K562 (cell line): ENCODE measurements around the gene FAM171A1. TPM values are rescaled to one million over a fixed set of nuclear protein-coding genes. Genes with fewer than 3 reads are reported as not detected.

Experiments
- CHCHD3 ChIP-seq: fragments of 250-450 bp; sonication (Bioruptor Pico); IDR thresholded peaks from 2 replicates; pipeline ENCODE4 v2.1.2; 2022; ENCODE audit warnings: mild to moderate bottlenecking
- CTCF ChIP-seq, 3 experiments: IDR thresholded peaks in 2 of 3; conservative IDR thresholded peaks in 1 of 3; 2 replicates each; pipeline ENCODE4 v1.5.1; 2011 to 2012; ENCODE audit warnings: low read length in 3 of 3, mild to moderate bottlenecking in 3 of 3, control low read depth in 2 of 3, improper control_type of control experiment in 1 of 3, inconsistent platforms in 1 of 3, low read depth in 1 of 3, mixed read lengths in 1 of 3, moderate library complexity in 1 of 3; ENCODE audit not compliant: insufficient read depth in 2 of 3
- ERF ChIP-seq: fragments of 450-650 bp; formaldehyde crosslinking; IDR thresholded peaks from 2 replicates; pipeline ENCODE4 v1.4.0; 2020; ENCODE audit warnings: mild to moderate bottlenecking, mixed read lengths
- ETV6 ChIP-seq, 3 experiments: fragments of 150-350 bp in 1 of 3; sonication (generic) in 1 of 3; formaldehyde crosslinking in 1 of 3; IDR thresholded peaks; 2 replicates each; pipeline versions ENCODE4 v1.6.1 to v1.8.0; 2014 to 2022; ENCODE audit warnings: borderline replicate concordance in 2 of 3, low read depth in 2 of 3, antibody characterized with exemption in 1 of 3, low read length in 1 of 3, mild to moderate bottlenecking in 1 of 3, missing genetic modification reagents in 1 of 3
- JUND ChIP-seq, 2 experiments: IDR thresholded peaks; 2 replicates in 1 of 2; 3 replicates in 1 of 2; pipeline ENCODE4 v1.6.1; 2011; ENCODE audit warnings: borderline replicate concordance in 2 of 2, low read depth in 2 of 2, low read length in 2 of 2, improper control_type of control experiment in 1 of 2, missing biosample characterization in 1 of 2, missing genetic modification characterization in 1 of 2, missing genetic modification reagents in 1 of 2
- KDM2B ChIP-seq: fragments of 250-450 bp; sonication (Bioruptor Pico); IDR thresholded peaks from 2 replicates; pipeline ENCODE4 v1.8.0; 2021; ENCODE audit warnings: mild to moderate bottlenecking, moderate library complexity
- PPARD ChIP-seq: fragments of 250-450 bp; sonication (Bioruptor Pico); IDR thresholded peaks from 2 replicates; pipeline ENCODE4 v1.8.0; 2022; ENCODE audit warnings: inconsistent platforms, mild to moderate bottlenecking, moderate library complexity
- SMC3 ChIP-seq: conservative IDR thresholded peaks from 2 replicates; pipeline ENCODE4 v1.6.1; 2011; ENCODE audit warnings: low read depth, low read length, improper control_type of control experiment; ENCODE audit not compliant: insufficient read depth
- TEAD1 ChIP-seq, 2 experiments: fragments of 450-650 bp in 1 of 2; sonication (generic) in 1 of 2; formaldehyde crosslinking; IDR thresholded peaks; 2 replicates each; pipeline versions ENCODE4 v1.4.0 to v1.8.0; 2020 to 2022; ENCODE audit warnings: mild to moderate bottlenecking in 2 of 2, missing genetic modification reagents in 1 of 2
- TFAP4 ChIP-seq: sonication (generic); formaldehyde crosslinking; IDR thresholded peaks from 2 replicates; pipeline ENCODE4 v1.8.0; 2022; ENCODE audit warnings: missing genetic modification reagents, mild to moderate bottlenecking, moderate library complexity, borderline replicate concordance
- ZNF175 ChIP-seq: fragments of 200-800 bp; sonication (Bioruptor generic); IDR thresholded peaks from 2 replicates; pipeline ENCODE4 v1.6.1; 2016; ENCODE audit warnings: low read depth, mild to moderate bottlenecking, missing genetic modification characterization, missing compliant biosample characterization
- ZNF444 ChIP-seq: fragments of 250-450 bp; sonication (Bioruptor Pico); IDR thresholded peaks from 2 replicates; pipeline ENCODE4 v1.4.0; 2020; ENCODE audit warnings: mild to moderate bottlenecking, moderate library complexity
- polyA plus RNA-seq, 8 experiments: library from polyadenylated mRNA; depleted of rRNA in 4 of 8; stranded (reverse) in 5 of 8; unstranded in 3 of 8; fragments of >200 nt; fragmentation: Nextera tagmentation in 2 of 8; fragmentation: Illumina TruSeq in 1 of 8; extraction: Ambion mirVana in 2 of 8; extraction: Trizol in 1 of 8; gene quantifications; 2 replicates each; pipeline versions ENCODE4 v1.2.1 to v1.2.3, GENCODE V29; 2011 to 2014; ENCODE audit warnings: inconsistent platforms in 1 of 8, missing spikeins in 1 of 8
- total RNA-seq, 7 experiments: library from RNA; depleted of rRNA in 6 of 7; stranded (reverse); fragments of >200 nt in 6 of 7; fragmentation: Illumina TruSeq in 2 of 7; extraction: Trizol in 2 of 7; gene quantifications; 2 replicates each; pipeline versions ENCODE4 v1.2.1 to v1.2.3, GENCODE V29; 2011 to 2021; ENCODE audit warnings: low replicate concordance in 1 of 7
- TF ChIP-seq, protein P1 (sequence below), 2 experiments: fragments of 450-650 bp; formaldehyde crosslinking in 1 of 2; IDR thresholded peaks; 2 replicates each; pipeline versions ENCODE4 v1.4.0 to v1.6.1; 2014 to 2020; ENCODE audit warnings: mild to moderate bottlenecking in 2 of 2, borderline replicate concordance in 1 of 2, low read depth in 1 of 2

Gene FAM171A1
- total and polyA plus RNA-seq, 9 of the 15 experiments (the other 6 are each of a cell fraction or from before 2014, with no cell fraction given) = 0.51 to 8.2 (median 4.8) TPM

DNA sequence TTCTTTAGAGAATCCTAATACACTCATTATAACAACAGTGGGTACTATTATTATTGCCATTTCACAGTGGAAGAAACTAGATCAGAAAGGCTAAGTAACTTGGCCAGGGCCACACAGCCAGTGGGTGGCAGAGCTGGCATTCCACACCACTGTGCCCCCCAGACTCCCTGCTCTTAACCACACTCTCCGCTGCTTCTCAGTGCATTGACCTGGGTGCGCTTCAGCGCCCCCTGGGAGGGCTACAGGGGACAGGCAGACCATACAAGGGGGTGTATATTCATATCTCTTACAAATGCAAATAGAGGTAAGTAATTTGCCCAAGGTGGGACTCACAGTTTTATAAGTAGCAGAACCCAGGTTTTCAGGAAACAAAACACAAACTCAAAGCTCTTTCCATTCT is 125.6 kb downstream of the FAM171A1 start (continued):
- TF ChIP-seq, protein P1, sequence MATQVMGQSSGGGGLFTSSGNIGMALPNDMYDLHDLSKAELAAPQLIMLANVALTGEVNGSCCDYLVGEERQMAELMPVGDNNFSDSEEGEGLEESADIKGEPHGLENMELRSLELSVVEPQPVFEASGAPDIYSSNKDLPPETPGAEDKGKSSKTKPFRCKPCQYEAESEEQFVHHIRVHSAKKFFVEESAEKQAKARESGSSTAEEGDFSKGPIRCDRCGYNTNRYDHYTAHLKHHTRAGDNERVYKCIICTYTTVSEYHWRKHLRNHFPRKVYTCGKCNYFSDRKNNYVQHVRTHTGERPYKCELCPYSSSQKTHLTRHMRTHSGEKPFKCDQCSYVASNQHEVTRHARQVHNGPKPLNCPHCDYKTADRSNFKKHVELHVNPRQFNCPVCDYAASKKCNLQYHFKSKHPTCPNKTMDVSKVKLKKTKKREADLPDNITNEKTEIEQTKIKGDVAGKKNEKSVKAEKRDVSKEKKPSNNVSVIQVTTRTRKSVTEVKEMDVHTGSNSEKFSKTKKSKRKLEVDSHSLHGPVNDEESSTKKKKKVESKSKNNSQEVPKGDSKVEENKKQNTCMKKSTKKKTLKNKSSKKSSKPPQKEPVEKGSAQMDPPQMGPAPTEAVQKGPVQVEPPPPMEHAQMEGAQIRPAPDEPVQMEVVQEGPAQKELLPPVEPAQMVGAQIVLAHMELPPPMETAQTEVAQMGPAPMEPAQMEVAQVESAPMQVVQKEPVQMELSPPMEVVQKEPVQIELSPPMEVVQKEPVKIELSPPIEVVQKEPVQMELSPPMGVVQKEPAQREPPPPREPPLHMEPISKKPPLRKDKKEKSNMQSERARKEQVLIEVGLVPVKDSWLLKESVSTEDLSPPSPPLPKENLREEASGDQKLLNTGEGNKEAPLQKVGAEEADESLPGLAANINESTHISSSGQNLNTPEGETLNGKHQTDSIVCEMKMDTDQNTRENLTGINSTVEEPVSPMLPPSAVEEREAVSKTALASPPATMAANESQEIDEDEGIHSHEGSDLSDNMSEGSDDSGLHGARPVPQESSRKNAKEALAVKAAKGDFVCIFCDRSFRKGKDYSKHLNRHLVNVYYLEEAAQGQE (IDR thresholded peaks at IDR 0.05; ENCODE audit: borderline replicate concordance) = peak; percentile 44; the same call in 1 of the 2 replicates
- TF ChIP-seq, protein P1 (CRISPR knock-in tag; IDR thresholded peaks at IDR 0.05; ENCODE audit: low read depth) = no peak
- TF ChIP-seq ZNF444 (CRISPR knock-in tag) (no peak), TFAP4 (CRISPR knock-in tag) (0 out of 2 replicates have a peak, but pooled peaks have one; percentile 18), JUND (IDR thresholded peaks at IDR 0.05; ENCODE audit: borderline replicate concordance, low read depth, low read length) (0 out of 2 replicates have a peak, but pooled peaks have one; percentile 11), JUND (tag; IDR thresholded peaks at IDR 0.05; ENCODE audit: borderline replicate concordance, low read depth, low read length) (no peak), CHCHD3 (CRISPR knock-in tag) (no peak), ERF (CRISPR knock-in tag) (no peak), ZNF175 (CRISPR knock-in tag) (0 out of 2 replicates have a peak, but pooled peaks have one; percentile 9), TEAD1 (CRISPR knock-in tag; IDR thresholded peaks at IDR 0.05) (peak in 1 of 2 experiments; percentile 17; a peak in 1 of 4 replicates), ETV6 (IDR thresholded peaks at IDR 0.05; ENCODE audit: borderline replicate concordance in 1 of 2, low read depth in 2 of 2, low read length in 1 of 2) (no peak), ETV6 (CRISPR knock-in tag; IDR thresholded peaks at IDR 0.05; ENCODE audit: borderline replicate concordance) (0 out of 2 replicates have a peak, but pooled peaks have one; percentile 44), PPARD (CRISPR knock-in tag) (no peak), CTCF (IDR thresholded peaks at IDR 0.05 in 2 of 3, conservative IDR thresholded peaks at IDR 0.05 in 1 of 3; ENCODE audit: insufficient read depth in 2 of 3, low read depth in 1 of 3, low read length in 3 of 3) (peak; percentile 72 to 80 (median 75)), KDM2B (CRISPR knock-in tag) (no peak), SMC3 (peak; percentile 51; the same call in 1 of the 2 replicates)
